Epithelial cell of esophagus (primary cell): ENCODE results near the gene FAM3D.

ENCODE experiments used
- DNase-seq: peaks from one replicate; pipeline ENCODE4 v3.0.0; 2010; ENCODE audit warnings: low read depth
- H3K4me3 ChIP-seq: 2 replicates; pipeline ENCODE4 v1.5.1; 2011; ENCODE audit warnings: mild to moderate bottlenecking, low read length, control low read depth
- CTCF ChIP-seq: IDR thresholded peaks from 2 replicates; pipeline ENCODE4 v1.5.1; 2011; ENCODE audit warnings: low read depth, mild to moderate bottlenecking, low read length, control low read depth, inconsistent platforms; ENCODE audit not compliant: insufficient read depth; ENCODE audit errors: missing control alignments

The FAM3D gene

GRCh38 chr3:58613236-58614132 is 53.1 kb downstream of the FAM3D start:
- DNase-seq = no peak
- no peak overlapping the region for H3K4me3 ChIP-seq
- TF ChIP-seq CTCF = no peak

DNA sequence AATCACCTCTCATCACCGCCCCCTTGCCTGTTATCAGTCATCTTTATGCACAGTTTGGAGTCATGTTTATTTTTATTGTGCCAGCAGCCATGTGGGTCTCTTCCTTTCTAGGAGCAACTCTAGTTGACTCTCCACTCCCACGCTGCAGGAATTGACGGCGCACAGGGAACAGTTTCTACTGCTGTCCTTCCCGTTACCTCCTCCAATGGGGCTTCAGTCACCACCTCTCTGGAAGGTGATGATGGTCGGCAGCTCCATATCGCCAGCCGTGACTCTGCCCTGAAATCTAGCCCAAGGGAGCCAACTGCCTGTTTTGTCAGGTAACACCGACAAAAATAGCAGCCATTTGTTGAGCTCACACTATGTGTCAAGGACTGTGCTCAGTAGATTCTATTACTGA is 53.7 kb downstream of the FAM3D start:
- no peak for TF ChIP-seq CTCF
- H3K4me3 ChIP-seq = no peak overlapping the region
- DNase-seq = no peak

- no peak for TF ChIP-seq CTCF
- no peak for DNase-seq
- no peak overlapping the region for H3K4me3 ChIP-seq
These were observed 56.6 kb downstream of the FAM3D start for GRCh38 chr3:58609990-58610389.

GRCh38 chr3:58608648-58609047 is 57.9 kb downstream of the FAM3D start:
- peak; percentile 36 for DNase-seq
- no peak overlapping the region for H3K4me3 ChIP-seq
- TF ChIP-seq CTCF = no peak

DNA sequence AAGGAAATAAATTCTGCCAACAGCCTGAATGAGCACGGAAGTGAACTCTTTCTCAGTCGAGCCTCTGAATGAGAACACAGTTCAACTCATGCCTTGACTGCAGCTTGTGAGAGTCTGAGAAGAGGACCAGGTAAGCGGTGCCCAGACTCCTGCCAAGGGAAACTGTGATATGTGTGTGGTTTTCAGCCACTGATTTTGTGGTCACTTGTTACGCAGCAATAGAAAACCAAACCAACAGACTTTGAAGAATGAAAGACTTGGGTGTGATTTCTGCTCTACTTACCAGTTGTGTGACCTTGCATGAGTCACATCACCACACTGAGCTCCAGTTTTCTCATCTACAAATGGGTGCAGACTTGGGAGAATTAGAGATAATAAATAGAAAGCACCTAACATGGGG is 58.8 kb downstream of the FAM3D start:
- H3K4me3 ChIP-seq = no peak overlapping the region
- DNase-seq = no peak
- no peak for TF ChIP-seq CTCF

DNA sequence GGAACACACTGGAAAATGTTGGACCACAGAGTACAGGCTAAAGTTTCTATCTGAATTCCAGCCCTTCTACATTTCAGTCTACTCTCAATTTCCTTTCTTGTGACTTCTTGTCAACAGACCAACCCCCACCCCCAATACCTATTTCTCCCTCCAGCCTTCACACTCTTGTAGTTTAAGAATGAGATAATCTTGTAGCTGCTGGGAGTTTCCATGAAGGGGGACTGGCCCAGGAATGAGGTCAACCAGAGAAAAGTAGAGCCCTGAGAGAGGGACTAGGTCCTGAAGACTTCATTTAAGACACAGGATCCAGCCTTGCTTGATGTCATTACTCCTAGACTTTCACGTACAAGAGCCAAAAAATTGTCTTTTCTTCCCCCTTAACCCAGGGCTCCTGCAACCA is 59.9 kb downstream of the FAM3D start:
- TF ChIP-seq CTCF = no peak
- no peak overlapping the region for H3K4me3 ChIP-seq
- DNase-seq = no peak

DNA sequence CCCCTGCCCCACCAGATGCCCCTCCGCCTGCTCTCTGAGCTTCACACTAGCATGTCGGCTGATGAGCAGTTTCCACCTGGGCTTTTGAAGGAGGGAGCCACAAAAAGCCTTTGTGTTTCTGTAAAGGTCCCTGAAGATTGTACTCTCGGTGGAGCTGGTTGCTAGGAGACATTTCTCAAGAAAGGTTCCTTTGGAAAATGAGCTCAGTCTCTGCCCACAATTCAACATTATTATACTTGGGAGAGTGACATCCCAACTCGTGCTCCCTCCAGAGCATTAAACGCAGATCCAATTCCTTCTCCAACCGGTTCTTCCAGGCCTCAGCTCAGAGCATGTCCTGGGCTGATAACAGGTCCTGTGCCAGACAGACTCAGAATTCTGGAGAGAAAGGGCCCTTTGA is 62.5 kb downstream of the FAM3D start:
- H3K4me3 ChIP-seq = no peak overlapping the region
- TF ChIP-seq CTCF = no peak
- DNase-seq = peak; percentile 24
